Chondrocyte (in vitro differentiated cells): ENCODE measurements around the gene MYO6. TPM values are rescaled to one million over a fixed set of nuclear protein-coding genes. Genes with fewer than 3 reads are reported as not detected.
"Not testable (repeated sequence)": the region's sequence is repeated elsewhere in the genome, so short reads cannot be mapped to it uniquely, and the experiment has no call there.

ENCODE experiments used
- DNase-seq: peaks from one replicate; pipeline ENCODE4 v3.0.0; 2021; ENCODE audit warnings: mixed read lengths, low spot score
- H3K27ac Mint-ChIP-seq: one replicate; pipeline ENCODE4 v1.8.0; 2021; ENCODE audit warnings: mild to moderate bottlenecking, moderate library complexity, mixed read lengths; ENCODE audit not compliant: unreplicated experiment
- H3K27me3 Mint-ChIP-seq: 2 replicates; pipeline ENCODE4 v1.8.0; 2021; ENCODE audit warnings: low read depth, mixed read lengths
- H3K36me3 Mint-ChIP-seq: 2 replicates; pipeline ENCODE4 v1.8.0; 2021; ENCODE audit warnings: low read depth, mixed read lengths
- H3K4me1 Mint-ChIP-seq: 2 replicates; pipeline ENCODE4 v1.8.0; 2021; ENCODE audit warnings: low read depth, mild to moderate bottlenecking, mixed read lengths
- H3K4me3 Mint-ChIP-seq: one replicate; pipeline ENCODE4 v1.8.0; 2021; ENCODE audit warnings: mild to moderate bottlenecking, moderate library complexity, mixed read lengths; ENCODE audit not compliant: unreplicated experiment
- H3K9me3 Mint-ChIP-seq: 2 replicates; pipeline ENCODE4 v1.8.0; 2021; ENCODE audit warnings: low read depth, mixed read lengths
- CTCF ChIP-seq: fragments of 200-600 bp; sonication (generic); IDR thresholded peaks from 2 replicates; pipeline ENCODE4 v1.5.0; 2021; ENCODE audit warnings: antibody characterized with exemption, mild to moderate bottlenecking, moderate library complexity
- long read RNA-seq: library from polyadenylated mRNA; stranded (forward); transcript quantifications from one replicate; pipeline ENCODE4 v2.0.0, GENCODE V29; 2021
- total RNA-seq: library from RNA; stranded (reverse); gene quantifications from 3 replicates; pipeline ENCODE4 v1.2.1, GENCODE V29; 2021

Gene MYO6
- 32.5 to 56.0 TPM (median 34.4 TPM) in 3 replicates for total RNA-seq
- long read RNA-seq, full-length matches to known transcripts, result 3 of 80 reads
- long read RNA-seq, partial matches to known transcripts, result 11 of 80 reads
- long read RNA-seq, other reads (novel, unspliced or antisense), result 66 of 80 reads

GRCh38 chr6:75748743-75749538 lies at the start of gene MYO6:
Gene MYO6 (plus strand): TSS chr6:75749239. CDS start chr6:75817548, 68,309 bp downstream.
- H3K4me3 Mint-ChIP-seq, result peak within 1 kb of the TSS; percentile 91
- no peaks in the 10 kb centered on the region for H3K27me3 Mint-ChIP-seq
- H3K36me3 Mint-ChIP-seq, result no peaks in the 10 kb centered on the region
- H3K9me3 Mint-ChIP-seq, result no peaks in the 10 kb centered on the region
- peak; percentile 12 for TF ChIP-seq CTCF
- H3K4me1 Mint-ChIP-seq, result peaks cover 49% of the 10 kb centered on the region
- H3K27ac Mint-ChIP-seq, result peak within 1 kb of the TSS; percentile 99
- DNase-seq, result no peak

GRCh38 chr6:75708334-75708733 lies 40.7 kb upstream of the MYO6 start:
- H3K9me3 Mint-ChIP-seq, result not testable (repeated sequence)

GRCh38 chr6:75711173-75711572 lies 37.9 kb upstream of the MYO6 start:
- Mint-ChIP-seq H3K36me3 (peaks cover 31% of the 10 kb centered on the region), H3K4me1 (peaks cover 6% of the 10 kb centered on the region), H3K27ac (no peak overlapping the region), H3K27me3 (no peaks in the 10 kb centered on the region), H3K4me3 (no peak overlapping the region), H3K9me3 (no peaks in the 10 kb centered on the region)
- DNase-seq, result no peak
- TF ChIP-seq CTCF, result no peak

More at GRCh38 chr6:75708334-75708733, 40.7 kb upstream of the MYO6 start:
- peaks cover 26% of the 10 kb centered on the region for H3K36me3 Mint-ChIP-seq
- H3K27me3 Mint-ChIP-seq, H3K4me1 Mint-ChIP-seq, DNase-seq, H3K4me3 Mint-ChIP-seq, H3K27ac Mint-ChIP-seq: not testable (repeated sequence)

- Mint-ChIP-seq H3K27me3 (no peaks in the 10 kb centered on the region), H3K36me3 (peaks cover 19% of the 10 kb centered on the region), H3K4me3 (no peak overlapping the region), H3K9me3 (no peaks in the 10 kb centered on the region), H3K4me1 (no peaks in the 10 kb centered on the region), H3K27ac (no peak overlapping the region)
- TF ChIP-seq CTCF, result no peak
- no peak for DNase-seq
These were observed 29.9 kb upstream of the MYO6 start for GRCh38 chr6:75719133-75719532.

GRCh38 chr6:75723382-75723781 lies 25.7 kb upstream of the MYO6 start:
- no peaks in the 10 kb centered on the region for H3K27me3 Mint-ChIP-seq
- H3K27ac Mint-ChIP-seq, result no peak overlapping the region
- no peak overlapping the region for H3K4me3 Mint-ChIP-seq
- TF ChIP-seq CTCF, result no peak
- DNase-seq, result no peak
- H3K4me1 Mint-ChIP-seq, result no peaks in the 10 kb centered on the region
- no peaks in the 10 kb centered on the region for H3K9me3 Mint-ChIP-seq
- peaks cover 4% of the 10 kb centered on the region for H3K36me3 Mint-ChIP-seq

- DNase-seq, result no peak
- H3K27me3 Mint-ChIP-seq, result no peaks in the 10 kb centered on the region
- no peaks in the 10 kb centered on the region for H3K4me1 Mint-ChIP-seq
- no peaks in the 10 kb centered on the region for H3K36me3 Mint-ChIP-seq
- no peak for TF ChIP-seq CTCF
- no peak overlapping the region for H3K4me3 Mint-ChIP-seq
- H3K27ac Mint-ChIP-seq, result no peak overlapping the region
- H3K9me3 Mint-ChIP-seq, result no peaks in the 10 kb centered on the region
These were observed 21.8 kb upstream of the MYO6 start for GRCh38 chr6:75727206-75727605.

- not testable (repeated sequence) for H3K36me3 Mint-ChIP-seq, H3K27ac Mint-ChIP-seq, H3K27me3 Mint-ChIP-seq, H3K4me3 Mint-ChIP-seq, H3K9me3 Mint-ChIP-seq, DNase-seq, H3K4me1 Mint-ChIP-seq
These were observed 18.0 kb upstream of the MYO6 start for GRCh38 chr6:75731029-75731428.
